MM.1S (cell line): ENCODE results near the gene ADAMTSL1.

Source experiments
- DNase-seq: peaks from one replicate; pipeline ENCODE4 v3.0.0-alpha.2; 2015
- H2AFZ ChIP-seq: fragments of 300-600 bp; sonication (generic); 2 replicates; pipeline ENCODE4 v1.6.0; 2016; ENCODE audit warnings: antibody characterized with exemption, low read length
- H3F3A ChIP-seq: fragments of 300-600 bp; sonication (generic); 2 replicates; pipeline ENCODE4 v1.6.1; 2016; ENCODE audit warnings: mild to moderate bottlenecking, antibody characterized with exemption, low read length, moderate library complexity, mixed read lengths; ENCODE audit not compliant: insufficient read depth
- H3K27ac ChIP-seq: fragments of 300-600 bp; sonication (generic); 2 replicates; pipeline ENCODE4 v1.5.1; 2016; ENCODE audit warnings: mild to moderate bottlenecking, low read length
- H3K27me3 ChIP-seq: fragments of 300-600 bp; sonication (generic); replicated peaks from 2 replicates; pipeline ENCODE4 v1.6.0; 2016; ENCODE audit warnings: low read length; ENCODE audit not compliant: insufficient read depth
- H3K36me3 ChIP-seq: fragments of 300-600 bp; sonication (generic); replicated peaks from 2 replicates; pipeline ENCODE4 v1.6.1; 2016; ENCODE audit warnings: mild to moderate bottlenecking, low read length, mixed read lengths; ENCODE audit not compliant: insufficient read depth
- H3K4me1 ChIP-seq: fragments of 300-600 bp; sonication (generic); 2 replicates; pipeline ENCODE4 v1.6.1; 2016; ENCODE audit warnings: low read length, mixed read lengths
- H3K4me2 ChIP-seq: fragments of 300-600 bp; sonication (generic); 2 replicates; pipeline ENCODE4 v1.6.0; 2016; ENCODE audit warnings: low read depth, low read length
- H3K4me3 ChIP-seq: fragments of 300-600 bp; sonication (generic); 2 replicates; pipeline ENCODE4 v1.5.1; 2016; ENCODE audit warnings: low read length, mixed read lengths
- H3K79me2 ChIP-seq: fragments of 300-600 bp; sonication (generic); 2 replicates; pipeline ENCODE4 v1.6.1; 2016; ENCODE audit warnings: mixed run types, low read length, mixed read lengths
- H3K9ac ChIP-seq: fragments of 300-600 bp; sonication (generic); 2 replicates; pipeline ENCODE4 v1.6.1; 2016; ENCODE audit warnings: low read length, mixed read lengths
- H3K9me2 ChIP-seq: fragments of 300-600 bp; sonication (generic); replicated peaks from 2 replicates; pipeline ENCODE4 v1.6.1; 2016; ENCODE audit warnings: mild to moderate bottlenecking, low read length, mixed read lengths; ENCODE audit not compliant: insufficient read depth
- H3K9me3 ChIP-seq: fragments of 300-600 bp; sonication (generic); replicated peaks from 2 replicates; pipeline ENCODE4 v1.6.1; 2016; ENCODE audit warnings: mild to moderate bottlenecking, low read length, mixed read lengths; ENCODE audit not compliant: insufficient read depth
- H4K20me1 ChIP-seq: fragments of 300-600 bp; sonication (generic); 2 replicates; pipeline ENCODE4 v1.6.1; 2016; ENCODE audit warnings: mild to moderate bottlenecking, low read length, moderate library complexity, mixed read lengths; ENCODE audit not compliant: insufficient read depth
- CTCF ChIP-seq: fragments of 300-600 bp; sonication (generic); IDR thresholded peaks from 2 replicates; pipeline ENCODE4 v1.5.1; 2016; ENCODE audit warnings: antibody characterized with exemption, low read length, mixed read lengths
- EZH2 ChIP-seq: fragments of 300-600 bp; sonication (generic); optimal IDR thresholded peaks from 2 replicates; pipeline ENCODE3; 2017; ENCODE audit warnings: low read depth, mild to moderate bottlenecking, antibody characterized with exemption, low read length, mixed read lengths
- EZH2phosphoT487 ChIP-seq: fragments of 300-600 bp; sonication (generic); IDR thresholded peaks from 2 replicates; pipeline ENCODE4 v1.6.1; 2018; ENCODE audit warnings: antibody characterized with exemption, low read length

The ADAMTSL1 gene

DNA sequence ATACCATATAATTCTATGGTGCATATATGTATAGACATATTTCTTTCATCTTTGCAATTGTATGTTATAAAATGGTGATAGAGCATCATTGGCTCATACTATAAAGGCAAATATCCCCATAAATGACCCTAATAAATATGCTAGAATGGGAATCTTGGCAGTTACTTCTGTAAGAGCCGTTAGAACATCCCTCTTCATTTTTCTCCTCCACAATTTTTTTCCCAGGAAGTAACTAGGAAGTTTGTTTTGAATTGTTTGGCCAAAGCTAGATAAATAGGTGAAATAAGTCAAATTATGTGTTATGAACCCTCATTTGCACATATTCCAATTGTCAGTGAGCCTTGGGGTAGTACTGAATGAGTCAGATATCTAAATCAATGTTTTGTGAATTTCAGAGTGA, 209.9 kb downstream of the ADAMTSL1 start:
- TF ChIP-seq CTCF (no peak), EZH2phosphoT487 (no peak), EZH2 (no peak)
- H3K36me3 ChIP-seq = no peaks in the 10 kb centered on the region
- DNase-seq = no peak
- no peaks in the 10 kb centered on the region for H3K4me1 ChIP-seq
- no peaks in the 10 kb centered on the region for H3K9me2 ChIP-seq
- H4K20me1 ChIP-seq = no peaks in the 10 kb centered on the region
- no peak overlapping the region for H3K27ac ChIP-seq
- H3K27me3 ChIP-seq = no peaks in the 10 kb centered on the region
- no peaks in the 10 kb centered on the region for H3K9me3 ChIP-seq
- no peak overlapping the region for H3K4me2 ChIP-seq
- no peaks in the 10 kb centered on the region for H3F3A ChIP-seq
- no peak overlapping the region for H3K4me3 ChIP-seq
- H3K79me2 ChIP-seq = no peaks in the 10 kb centered on the region
- no peak overlapping the region for H3K9ac ChIP-seq
- no peak overlapping the region for H2AFZ ChIP-seq

- TF ChIP-seq CTCF (no peak), EZH2phosphoT487 (no peak), EZH2 (no peak)
- H3K9ac ChIP-seq = no peak overlapping the region
- H3K4me3 ChIP-seq = no peak overlapping the region
- no peak overlapping the region for H2AFZ ChIP-seq
- no peak overlapping the region for H3K4me2 ChIP-seq
- no peaks in the 10 kb centered on the region for H3K36me3 ChIP-seq
- H3K27ac ChIP-seq = no peak overlapping the region
- no peaks in the 10 kb centered on the region for H3K27me3 ChIP-seq
- H3F3A ChIP-seq = no peaks in the 10 kb centered on the region
- DNase-seq = no peak
- H3K4me1 ChIP-seq = no peaks in the 10 kb centered on the region
- H3K9me2 ChIP-seq = no peaks in the 10 kb centered on the region
- no peaks in the 10 kb centered on the region for H4K20me1 ChIP-seq
- no peaks in the 10 kb centered on the region for H3K9me3 ChIP-seq
- no peaks in the 10 kb centered on the region for H3K79me2 ChIP-seq
Observed at GRCh38 chr9:18684593-18685317, 210.8 kb downstream of the ADAMTSL1 start.

- no peaks in the 10 kb centered on the region for H3K9me3 ChIP-seq
- H3K4me2 ChIP-seq = no peak overlapping the region
- TF ChIP-seq EZH2phosphoT487 (no peak), EZH2 (no peak), CTCF (no peak)
- no peaks in the 10 kb centered on the region for H3F3A ChIP-seq
- no peak overlapping the region for H2AFZ ChIP-seq
- no peak overlapping the region for H3K9ac ChIP-seq
- no peak for DNase-seq
- no peaks in the 10 kb centered on the region for H3K79me2 ChIP-seq
- H3K4me3 ChIP-seq = no peak overlapping the region
- no peaks in the 10 kb centered on the region for H4K20me1 ChIP-seq
- no peaks in the 10 kb centered on the region for H3K27me3 ChIP-seq
- no peaks in the 10 kb centered on the region for H3K4me1 ChIP-seq
- no peak overlapping the region for H3K27ac ChIP-seq
- H3K36me3 ChIP-seq = no peaks in the 10 kb centered on the region
- H3K9me2 ChIP-seq = no peaks in the 10 kb centered on the region
Observed at GRCh38 chr9:18688581-18689565, 214.9 kb downstream of the ADAMTSL1 start.
